ENCODE measurements around the gene METTL8. TPM values are rescaled to one million over a fixed set of nuclear protein-coding genes. Genes with fewer than 3 reads are reported as not detected.
"Not testable (repeated sequence)": the region's sequence is repeated elsewhere in the genome, so short reads cannot be mapped to it uniquely, and the experiment has no call there.

Gene METTL8
- total RNA-seq, 1 donor from 2014 or later, result 42.9 TPM

DNA sequence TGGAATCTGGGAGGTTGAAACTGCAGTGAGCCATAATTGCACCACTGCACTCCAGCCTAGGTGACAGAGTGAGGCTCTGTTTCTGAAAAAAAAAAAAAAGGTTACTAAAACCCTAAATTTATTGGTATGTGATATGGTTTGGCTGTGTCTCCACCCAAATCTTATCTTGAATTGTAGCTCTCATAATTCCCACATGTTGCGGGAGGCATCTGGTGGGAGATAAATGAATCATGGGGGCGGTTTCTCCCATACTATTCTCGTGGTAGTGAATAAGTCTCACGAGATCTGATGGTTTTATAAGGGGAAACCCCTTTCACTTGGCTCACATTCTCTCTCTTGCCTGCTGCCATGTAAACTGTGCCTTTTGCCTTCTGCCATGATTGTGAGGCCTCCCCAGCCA lies 19.1 kb downstream of the METTL8 start:
- H3K27me3 Mint-ChIP-seq; H3K9me3 Mint-ChIP-seq; H3K4me3 Mint-ChIP-seq; DNase-seq; H3K36me3 Mint-ChIP-seq (ENCODE audit: low read depth): not testable (repeated sequence)
- intact Hi-C loops (cut with micrococcal nuclease), result loop anchor here (5.0 kb wide), 1 partner anchor 167 kb away; no protein-coding TSS in a partner anchor
- Mint-ChIP-seq H3K4me1 (peaks cover 17% of the 10 kb centered on the region), H3K27ac (peak overlapping the region; percentile 48)

GRCh38 chr2:171412571-171413175 lies 21.1 kb downstream of the METTL8 start:
- H3K27me3 Mint-ChIP-seq, result no peaks in the 10 kb centered on the region
- H3K4me1 Mint-ChIP-seq, result peaks cover 16% of the 10 kb centered on the region
- intact Hi-C loops (cut with micrococcal nuclease), result no loop called here
- DNase-seq, result no peak
- peaks cover 8% of the 10 kb centered on the region for H3K36me3 Mint-ChIP-seq (ENCODE audit: low read depth)
- no peaks in the 10 kb centered on the region for H3K9me3 Mint-ChIP-seq
- H3K4me3 Mint-ChIP-seq, result no peak overlapping the region
- no peak overlapping the region for H3K27ac Mint-ChIP-seq

DNA sequence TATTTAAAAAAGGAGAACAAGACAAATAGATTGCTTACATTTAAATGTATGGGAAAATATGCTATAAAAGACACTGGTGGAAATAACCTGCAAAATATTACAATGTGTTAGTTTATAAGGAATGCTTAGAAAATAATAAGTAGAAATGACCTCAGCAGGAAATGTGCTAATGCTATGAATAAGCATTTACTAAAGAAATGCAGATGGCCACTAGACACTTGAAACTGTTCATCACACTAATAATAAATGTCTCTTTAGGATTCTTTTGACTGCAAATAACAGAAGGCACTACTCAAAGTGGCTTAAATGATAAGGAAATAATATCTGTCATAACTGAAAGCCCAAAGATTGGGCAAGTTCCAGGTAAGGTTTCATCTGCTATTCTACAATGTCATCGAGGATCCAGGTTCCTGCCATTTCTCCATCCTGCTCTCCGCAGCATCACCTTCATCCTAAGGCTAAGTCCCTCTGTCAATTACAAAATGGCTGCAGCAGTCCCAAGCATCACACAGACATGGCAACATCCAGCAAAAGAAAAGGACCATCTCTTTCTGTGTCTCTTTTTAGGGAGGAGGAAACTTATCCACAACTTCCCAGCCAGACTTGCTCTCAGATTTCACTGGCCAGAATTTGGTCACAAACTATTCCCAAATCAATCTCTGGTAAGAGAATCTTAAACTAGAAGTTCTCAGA lies 21.9 kb downstream of the METTL8 start:
- no peaks in the 10 kb centered on the region for H3K27me3 Mint-ChIP-seq
- intact Hi-C loops (cut with micrococcal nuclease), result no loop called here
- H3K4me1 Mint-ChIP-seq, result peaks cover 19% of the 10 kb centered on the region
- DNase-seq, result no peak
- H3K36me3 Mint-ChIP-seq (ENCODE audit: low read depth), result peaks cover 12% of the 10 kb centered on the region
- H3K4me3 Mint-ChIP-seq, result no peak overlapping the region
- no peak overlapping the region for H3K27ac Mint-ChIP-seq
- H3K9me3 Mint-ChIP-seq, result no peaks in the 10 kb centered on the region

GRCh38 chr2:171411214-171411613 lies 22.6 kb downstream of the METTL8 start:
- H3K9me3 Mint-ChIP-seq, result no peaks in the 10 kb centered on the region
- DNase-seq, result no peak
- H3K27ac Mint-ChIP-seq, result no peak overlapping the region
- H3K36me3 Mint-ChIP-seq (ENCODE audit: low read depth), result peaks cover 14% of the 10 kb centered on the region
- peaks cover 17% of the 10 kb centered on the region for H3K4me1 Mint-ChIP-seq
- no peaks in the 10 kb centered on the region for H3K27me3 Mint-ChIP-seq
- intact Hi-C loops (cut with micrococcal nuclease), result no loop called here
- no peak overlapping the region for H3K4me3 Mint-ChIP-seq

DNA sequence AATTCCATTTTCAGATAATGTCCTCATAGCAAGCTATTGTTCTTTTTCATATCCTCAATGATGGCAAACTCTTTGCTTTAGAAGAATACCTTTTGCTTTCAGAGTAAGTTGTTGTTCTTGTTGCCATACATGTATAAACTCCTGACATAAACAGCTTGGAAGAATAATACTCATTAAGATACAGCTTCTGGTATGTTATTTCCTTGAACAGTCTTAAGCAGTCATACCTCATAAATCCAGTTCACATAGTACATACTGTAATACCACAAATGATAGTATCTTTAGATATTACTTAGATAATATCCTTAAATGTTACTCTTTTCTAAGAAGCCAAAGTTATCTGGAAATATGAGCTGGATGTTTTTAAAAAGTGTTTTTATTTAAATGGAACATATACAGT lies 23.2 kb downstream of the METTL8 start:
- peaks cover 15% of the 10 kb centered on the region for H3K36me3 Mint-ChIP-seq (ENCODE audit: low read depth)
- H3K27ac Mint-ChIP-seq, result no peak overlapping the region
- intact Hi-C loops (cut with micrococcal nuclease), result no loop called here
- H3K27me3 Mint-ChIP-seq, result no peaks in the 10 kb centered on the region
- peaks cover 12% of the 10 kb centered on the region for H3K4me1 Mint-ChIP-seq
- DNase-seq, result no peak
- H3K4me3 Mint-ChIP-seq, result no peak overlapping the region
- H3K9me3 Mint-ChIP-seq, result peaks cover 5% of the 10 kb centered on the region

- Mint-ChIP-seq H3K27ac (no peak overlapping the region), H3K4me3 (no peak overlapping the region), H3K27me3 (no peaks in the 10 kb centered on the region)
These were observed 23.7 kb downstream of the METTL8 start for GRCh38 chr2:171410101-171410500.

GRCh38 chr2:171409436-171409971 lies 24.3 kb downstream of the METTL8 start:
- Mint-ChIP-seq H3K36me3 (ENCODE audit: low read depth) (peaks cover 20% of the 10 kb centered on the region), H3K27ac (no peak overlapping the region), H3K4me3 (peak overlapping the region; percentile 57), H3K27me3 (no peaks in the 10 kb centered on the region), H3K4me1 (peaks cover 15% of the 10 kb centered on the region), H3K9me3 (peaks cover 12% of the 10 kb centered on the region)
- intact Hi-C loops (cut with micrococcal nuclease), result no loop called here
- DNase-seq, result no peak

More at GRCh38 chr2:171410101-171410500, 23.7 kb downstream of the METTL8 start:
- Mint-ChIP-seq H3K4me1 (peaks cover 15% of the 10 kb centered on the region), H3K9me3 (peaks cover 7% of the 10 kb centered on the region), H3K36me3 (ENCODE audit: low read depth) (peaks cover 18% of the 10 kb centered on the region)
- intact Hi-C loops (cut with micrococcal nuclease), result no loop called here
- no peak for DNase-seq

DNA sequence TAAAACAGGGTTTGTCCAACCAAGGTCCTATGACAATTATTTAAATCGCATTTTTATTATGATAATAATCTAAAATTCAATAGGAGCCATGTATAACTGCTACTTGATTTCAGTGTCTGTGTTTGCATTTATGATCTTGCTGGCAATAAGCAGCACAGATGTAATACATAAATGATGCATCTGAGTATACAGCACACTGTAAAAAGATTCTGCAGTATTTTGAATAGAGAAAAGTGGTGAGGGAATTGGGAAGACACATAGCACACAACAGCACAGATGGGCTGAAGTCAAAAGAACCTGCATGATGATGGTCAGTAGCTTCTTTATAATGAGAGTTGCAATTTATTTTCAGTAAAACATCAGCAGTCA lies 26.1 kb downstream of the METTL8 start:
- H3K27ac Mint-ChIP-seq, result no peak overlapping the region
- no peaks in the 10 kb centered on the region for H3K27me3 Mint-ChIP-seq
- DNase-seq, result no peak
- intact Hi-C loops (cut with micrococcal nuclease), result no loop called here
- no peak overlapping the region for H3K4me3 Mint-ChIP-seq
- H3K9me3 Mint-ChIP-seq, result peaks cover 20% of the 10 kb centered on the region
- H3K4me1 Mint-ChIP-seq, result peaks cover 23% of the 10 kb centered on the region
- H3K36me3 Mint-ChIP-seq (ENCODE audit: low read depth), result peaks cover 24% of the 10 kb centered on the region

DNA sequence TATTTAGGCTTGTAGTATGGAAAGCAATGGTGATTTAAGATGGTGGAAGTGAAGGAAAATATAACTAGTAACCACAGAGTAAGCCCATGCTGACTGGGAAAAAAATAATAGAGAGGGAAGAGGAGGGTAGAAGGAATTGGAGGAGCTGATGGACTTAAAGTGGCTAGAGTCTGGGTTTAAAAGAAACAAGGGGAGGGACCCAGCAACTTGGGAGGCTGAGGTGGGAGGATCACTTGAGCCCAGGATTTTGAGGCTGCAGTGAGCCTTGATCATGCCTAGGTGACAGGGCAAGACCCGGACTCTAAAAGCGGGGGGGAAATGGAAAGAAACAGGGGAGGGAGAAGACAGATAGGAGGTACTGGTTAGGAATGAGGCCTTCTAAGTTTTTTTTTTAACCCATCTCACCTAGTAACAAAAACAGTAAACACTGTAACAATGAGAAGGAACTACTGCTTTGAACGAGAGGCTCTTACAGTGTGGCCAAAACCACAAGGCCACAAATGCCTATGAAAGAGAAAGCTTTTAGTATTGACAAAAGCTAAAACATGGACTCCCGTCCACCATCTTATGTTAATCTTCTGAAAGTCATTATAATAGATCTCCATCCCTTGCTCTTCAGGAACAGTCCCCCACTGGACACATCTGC lies 26.6 kb downstream of the METTL8 start:
- Mint-ChIP-seq H3K27me3 (no peaks in the 10 kb centered on the region), H3K9me3 (peaks cover 21% of the 10 kb centered on the region), H3K4me3 (no peak overlapping the region), H3K4me1 (peaks cover 23% of the 10 kb centered on the region), H3K36me3 (ENCODE audit: low read depth) (peaks cover 24% of the 10 kb centered on the region), H3K27ac (peak overlapping the region; percentile 66)
- DNase-seq, result no peak
- intact Hi-C loops (cut with micrococcal nuclease), result no loop called here

- DNase-seq, result no peak
- H3K27me3 Mint-ChIP-seq, result no peaks in the 10 kb centered on the region
- H3K36me3 Mint-ChIP-seq (ENCODE audit: low read depth), result peaks cover 30% of the 10 kb centered on the region
- intact Hi-C loops (cut with micrococcal nuclease), result no loop called here
- H3K9me3 Mint-ChIP-seq, result peaks cover 29% of the 10 kb centered on the region
- no peak overlapping the region for H3K27ac Mint-ChIP-seq
- peaks cover 23% of the 10 kb centered on the region for H3K4me1 Mint-ChIP-seq
- no peak overlapping the region for H3K4me3 Mint-ChIP-seq
These were observed 27.7 kb downstream of the METTL8 start for GRCh38 chr2:171406044-171406443.

DNA sequence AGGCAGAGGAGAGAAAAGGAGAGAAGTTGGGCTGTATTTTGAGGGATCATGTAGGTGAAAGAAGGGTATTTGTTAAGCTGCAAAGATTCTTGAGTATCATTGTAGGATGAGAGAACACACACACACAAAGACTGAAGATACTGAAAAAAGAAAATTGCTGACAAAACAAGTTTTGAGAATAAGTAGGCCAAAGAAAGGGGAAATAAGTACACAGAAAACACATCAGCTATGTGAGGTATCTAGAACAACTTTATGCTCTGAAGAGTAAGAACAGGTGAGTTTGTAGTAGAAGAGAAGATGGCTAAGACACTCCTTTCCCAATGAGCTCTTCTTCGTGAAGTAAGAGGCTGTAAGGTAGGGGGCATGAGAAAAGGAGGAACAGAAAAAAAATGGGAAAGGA lies 28.2 kb downstream of the METTL8 start:
- no peak overlapping the region for H3K27ac Mint-ChIP-seq
- intact Hi-C loops (cut with micrococcal nuclease), result no loop called here
- peaks cover 23% of the 10 kb centered on the region for H3K4me1 Mint-ChIP-seq
- no peak overlapping the region for H3K4me3 Mint-ChIP-seq
- H3K9me3 Mint-ChIP-seq, result peaks cover 31% of the 10 kb centered on the region
- H3K36me3 Mint-ChIP-seq (ENCODE audit: low read depth), result peaks cover 32% of the 10 kb centered on the region
- no peaks in the 10 kb centered on the region for H3K27me3 Mint-ChIP-seq
- no peak for DNase-seq

DNA sequence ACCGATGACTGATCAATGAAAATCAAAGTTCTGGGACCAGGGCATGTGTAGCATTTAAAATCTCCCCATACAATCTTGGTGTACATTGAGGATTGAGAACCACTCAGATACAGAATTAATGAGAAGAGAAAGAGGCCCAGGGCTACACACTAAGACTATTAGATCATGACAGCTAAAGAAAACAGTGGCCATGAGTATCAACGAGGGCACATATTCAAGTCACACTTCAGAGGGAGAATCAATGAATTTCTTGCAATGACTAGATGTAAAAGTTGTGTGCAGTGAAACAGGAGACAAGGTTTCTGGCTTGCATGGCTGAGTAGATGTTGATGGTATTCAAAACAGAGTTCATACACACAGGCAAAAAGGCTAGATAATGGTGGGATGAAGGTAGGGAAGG lies 29.1 kb downstream of the METTL8 start:
- H3K27me3 Mint-ChIP-seq, result no peaks in the 10 kb centered on the region
- peaks cover 24% of the 10 kb centered on the region for H3K4me1 Mint-ChIP-seq
- H3K36me3 Mint-ChIP-seq (ENCODE audit: low read depth), result peaks cover 33% of the 10 kb centered on the region
- intact Hi-C loops (cut with micrococcal nuclease), result no loop called here
- H3K9me3 Mint-ChIP-seq, result peaks cover 35% of the 10 kb centered on the region
- no peak overlapping the region for H3K4me3 Mint-ChIP-seq
- H3K27ac Mint-ChIP-seq, result no peak overlapping the region
- DNase-seq, result no peak

GRCh38 chr2:171404261-171404660 lies 29.5 kb downstream of the METTL8 start:
- intact Hi-C loops (cut with micrococcal nuclease), result no loop called here
- peaks cover 35% of the 10 kb centered on the region for H3K9me3 Mint-ChIP-seq
- no peaks in the 10 kb centered on the region for H3K27me3 Mint-ChIP-seq
- no peak overlapping the region for H3K4me3 Mint-ChIP-seq
- H3K36me3 Mint-ChIP-seq (ENCODE audit: low read depth), result peaks cover 33% of the 10 kb centered on the region
- H3K4me1 Mint-ChIP-seq, result peaks cover 21% of the 10 kb centered on the region
- no peak for DNase-seq
- H3K27ac Mint-ChIP-seq, result no peak overlapping the region

DNA sequence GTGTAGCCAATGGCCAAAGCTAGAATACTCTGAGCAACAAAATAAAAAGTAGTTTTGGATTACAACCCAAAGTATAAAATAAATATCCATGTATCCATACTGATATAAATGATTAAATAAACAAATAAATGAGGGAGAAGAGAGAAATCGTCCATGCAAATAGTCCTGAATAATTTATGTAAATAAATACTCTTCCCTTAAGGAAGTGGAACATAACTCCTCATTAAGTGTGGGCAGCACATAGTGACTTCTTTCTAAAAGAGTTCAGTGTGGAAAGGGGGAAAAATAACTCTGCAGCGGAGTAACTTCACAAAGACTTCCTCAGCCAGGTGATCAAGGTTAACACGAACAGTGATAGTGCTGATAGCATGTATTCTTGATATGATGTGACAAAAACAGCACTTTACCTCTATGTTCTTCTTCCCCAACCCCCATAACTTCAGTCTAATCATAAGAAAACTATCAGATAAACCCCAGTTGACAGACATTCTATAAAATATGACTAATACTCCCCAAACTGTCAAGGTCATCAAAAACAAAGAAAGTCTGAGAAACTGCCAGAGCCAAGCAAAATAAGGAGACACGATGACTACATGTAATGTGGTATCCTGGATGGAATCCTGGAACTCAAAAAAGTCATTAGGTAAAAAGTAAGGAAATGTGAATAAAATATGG lies 30.7 kb downstream of the METTL8 start:
- Mint-ChIP-seq H3K4me3 (no peak overlapping the region), H3K9me3 (peaks cover 38% of the 10 kb centered on the region)
- intact Hi-C loops (cut with micrococcal nuclease), result no loop called here

More for the DNA sequence above, 30.7 kb downstream of the METTL8 start:
- H3K27me3 Mint-ChIP-seq, result no peaks in the 10 kb centered on the region
- H3K36me3 Mint-ChIP-seq (ENCODE audit: low read depth), result peaks cover 35% of the 10 kb centered on the region
- H3K4me1 Mint-ChIP-seq, result peaks cover 25% of the 10 kb centered on the region
- H3K27ac Mint-ChIP-seq, result no peak overlapping the region
- no peak for DNase-seq

Measured in activated CD4-positive, alpha-beta T cell treated with anti-CD3 and anti-CD28 coated beads, Interleukin-2, amount 10 ng/mL, durations not matched to agents 24 days and 14 days (primary cell).